ENCODE data around the gene PIP5K1C.
"Not testable (repeated sequence)": the region's sequence is repeated elsewhere in the genome, so short reads cannot be mapped to it uniquely, and the experiment has no call there.

The PIP5K1C gene

GRCh38 chr19:3661284-3662238 is 38.7 kb downstream of the PIP5K1C start:
- no peak for DNase-seq (ENCODE audit: low read depth)

GRCh38 chr19:3660493-3661219 is 39.6 kb downstream of the PIP5K1C start:
- no peak for DNase-seq (ENCODE audit: low read depth)

- DNase-seq (ENCODE audit: low read depth) = no peak
Observed at GRCh38 chr19:3659746-3660112, 40.5 kb downstream of the PIP5K1C start.

GRCh38 chr19:3658870-3659745 is 41.2 kb downstream of the PIP5K1C start:
- DNase-seq (ENCODE audit: low read depth) = no peak

GRCh38 chr19:3658004-3658869 is 42.0 kb downstream of the PIP5K1C start:
- no peak for DNase-seq (ENCODE audit: low read depth)

GRCh38 chr19:3657395-3657769 is 42.9 kb downstream of the PIP5K1C start:
- no peak for DNase-seq (ENCODE audit: low read depth)

- DNase-seq (ENCODE audit: low read depth) = no peak
Observed at GRCh38 chr19:3656747-3657394, 43.4 kb downstream of the PIP5K1C start.

GRCh38 chr19:3656073-3656746 is 44.1 kb downstream of the PIP5K1C start:
- no peak for DNase-seq (ENCODE audit: low read depth)

GRCh38 chr19:3655402-3656072 is 44.7 kb downstream of the PIP5K1C start:
- DNase-seq (ENCODE audit: low read depth) = no peak

- DNase-seq (ENCODE audit: low read depth) = no peak
Observed at GRCh38 chr19:3653865-3654513, 46.3 kb downstream of the PIP5K1C start.

- no peak for DNase-seq (ENCODE audit: low read depth)
Observed at GRCh38 chr19:3653081-3653795, 47.0 kb downstream of the PIP5K1C start.

GRCh38 chr19:3652422-3652821 is 47.8 kb downstream of the PIP5K1C start:
- no peak for DNase-seq (ENCODE audit: low read depth)

- DNase-seq (ENCODE audit: low read depth) = no peak
Observed at GRCh38 chr19:3651684-3652083, 48.6 kb downstream of the PIP5K1C start.

- no peak for DNase-seq (ENCODE audit: low read depth)
Observed at GRCh38 chr19:3649888-3650287, 50.4 kb downstream of the PIP5K1C start.

GRCh38 chr19:3648037-3648905 is 52.0 kb downstream of the PIP5K1C start:
- DNase-seq (ENCODE audit: low read depth) = no peak

GRCh38 chr19:3647102-3647501 is 53.2 kb downstream of the PIP5K1C start:
- DNase-seq (ENCODE audit: low read depth) = not testable (repeated sequence)

- DNase-seq (ENCODE audit: low read depth) = no peak
Observed at GRCh38 chr19:3646336-3647092, 53.8 kb downstream of the PIP5K1C start.

All from stimulated activated CD8-positive, alpha-beta memory T cell treated with anti-CD3 and anti-CD28 coated beads, Interleukin-15, amount 100 ng/mL, for 24 hours (primary cell).